Peyer's patch (tissue), 4 donors: ENCODE data around the gene FN1. TPM values are rescaled to one million over a fixed set of nuclear protein-coding genes. Genes with fewer than 3 reads are reported as not detected.

ENCODE experiments used
- DNase-seq, 3 donors: peaks; one replicate each; pipeline ENCODE4 v3.0.0-alpha.2; 2017 to 2019
- H3K27ac ChIP-seq, 4 donors: fragments of 200-600 bp; sonication (generic); one replicate each; pipeline ENCODE4 v1.5.1; 2016 to 2019
- H3K27me3 ChIP-seq, 2 donors: fragments of 200-600 bp; sonication (generic); one replicate each; pipeline ENCODE4 v1.5.1; 2019
- H3K36me3 ChIP-seq, 3 donors: fragments of 200-600 bp; sonication (generic); one replicate each; pipeline ENCODE4 v1.5.1; 2016 to 2019
- H3K4me1 ChIP-seq, 4 donors: fragments of 200-600 bp; sonication (generic); one replicate each; pipeline ENCODE4 v1.5.1; 2016 to 2019
- H3K4me3 ChIP-seq, 4 donors: fragments of 200-600 bp; sonication (generic); 1 replicate in 3 of 4; 2 replicates in 1 of 4; pipeline ENCODE4 v1.5.1; 2016 to 2019; ENCODE audit warnings: mild to moderate bottlenecking in 1 of 4
- H3K9me3 ChIP-seq, 4 donors: fragments of 200-600 bp; sonication (generic); one replicate each; pipeline ENCODE4 v1.5.1; 2016 to 2019; ENCODE audit warnings: mild to moderate bottlenecking in 1 of 4
- POLR2A ChIP-seq, 2 donors: fragments of 450-650 bp; IDR thresholded peaks; one replicate each; pipeline ENCODE4 v1.5.1; 2017; ENCODE audit warnings: antibody characterized with exemption in 2 of 2, mild to moderate bottlenecking in 2 of 2, moderate library complexity in 2 of 2
- total RNA-seq, 4 donors: library from RNA; depleted of rRNA; stranded (reverse); fragments of >200 nt; gene quantifications; one replicate each; pipeline ENCODE4 v1.1.0, GENCODE V29; 2016
- TF ChIP-seq, protein P1 (sequence below), 6 experiments: fragments of 450-650 bp in 4 of 6; fragments of 200-600 bp in 2 of 6; sonication (generic) in 1 of 6; IDR thresholded peaks; one replicate each; pipeline ENCODE4 v1.5.1; 2017 to 2019; ENCODE audit warnings: antibody characterized with exemption in 6 of 6, mild to moderate bottlenecking in 3 of 6, moderate library complexity in 1 of 6

FN1 gene
- total RNA-seq, 4 donors from 2014 or later, result 28.0 to 152 (median 72.8) TPM

DNA sequence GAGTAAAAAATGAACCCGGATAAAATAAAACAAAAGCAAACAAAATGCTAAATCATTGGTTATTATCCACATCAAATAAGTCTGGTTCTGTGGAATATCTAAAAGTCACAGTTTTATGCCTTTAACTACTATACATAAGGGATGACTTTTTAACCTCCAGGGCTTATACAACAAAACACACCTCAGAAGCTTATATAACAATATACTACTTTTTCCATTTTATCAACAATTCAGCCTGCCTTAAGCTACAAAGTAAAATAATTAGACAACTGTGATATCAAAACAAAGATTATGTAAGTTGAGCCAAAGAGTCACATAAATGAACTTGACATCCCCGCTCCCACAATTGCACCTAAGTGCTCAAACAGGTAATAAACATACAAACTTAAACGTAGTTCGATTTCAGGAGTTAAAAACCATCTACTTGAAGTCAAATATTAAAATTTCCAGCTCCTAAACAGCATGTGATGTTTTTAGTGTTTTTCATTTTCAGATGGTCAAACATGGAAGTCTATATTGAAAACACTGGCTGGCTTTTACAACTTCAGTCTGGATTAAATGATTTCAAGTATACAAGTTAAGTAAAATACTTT, 69.3 kb downstream of the FN1 start:
- TF ChIP-seq POLR2A (IDR thresholded peaks at IDR 0.05), result no peak
- TF ChIP-seq, protein P1, sequence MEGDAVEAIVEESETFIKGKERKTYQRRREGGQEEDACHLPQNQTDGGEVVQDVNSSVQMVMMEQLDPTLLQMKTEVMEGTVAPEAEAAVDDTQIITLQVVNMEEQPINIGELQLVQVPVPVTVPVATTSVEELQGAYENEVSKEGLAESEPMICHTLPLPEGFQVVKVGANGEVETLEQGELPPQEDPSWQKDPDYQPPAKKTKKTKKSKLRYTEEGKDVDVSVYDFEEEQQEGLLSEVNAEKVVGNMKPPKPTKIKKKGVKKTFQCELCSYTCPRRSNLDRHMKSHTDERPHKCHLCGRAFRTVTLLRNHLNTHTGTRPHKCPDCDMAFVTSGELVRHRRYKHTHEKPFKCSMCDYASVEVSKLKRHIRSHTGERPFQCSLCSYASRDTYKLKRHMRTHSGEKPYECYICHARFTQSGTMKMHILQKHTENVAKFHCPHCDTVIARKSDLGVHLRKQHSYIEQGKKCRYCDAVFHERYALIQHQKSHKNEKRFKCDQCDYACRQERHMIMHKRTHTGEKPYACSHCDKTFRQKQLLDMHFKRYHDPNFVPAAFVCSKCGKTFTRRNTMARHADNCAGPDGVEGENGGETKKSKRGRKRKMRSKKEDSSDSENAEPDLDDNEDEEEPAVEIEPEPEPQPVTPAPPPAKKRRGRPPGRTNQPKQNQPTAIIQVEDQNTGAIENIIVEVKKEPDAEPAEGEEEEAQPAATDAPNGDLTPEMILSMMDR (IDR thresholded peaks at IDR 0.05), result no peak
- Histone ChIP-seq H3K4me1 (no peaks in the 10 kb centered on the region), H3K9me3 (no peaks in the 10 kb centered on the region), H3K27me3 (no peaks in the 10 kb centered on the region), H3K36me3 (peaks cover 0 to 33% (median 0%) of the 10 kb centered on the region in 3 donors), H3K27ac (no peak overlapping the region), H3K4me3 (no peak overlapping the region)
- DNase-seq, result no peak

DNA sequence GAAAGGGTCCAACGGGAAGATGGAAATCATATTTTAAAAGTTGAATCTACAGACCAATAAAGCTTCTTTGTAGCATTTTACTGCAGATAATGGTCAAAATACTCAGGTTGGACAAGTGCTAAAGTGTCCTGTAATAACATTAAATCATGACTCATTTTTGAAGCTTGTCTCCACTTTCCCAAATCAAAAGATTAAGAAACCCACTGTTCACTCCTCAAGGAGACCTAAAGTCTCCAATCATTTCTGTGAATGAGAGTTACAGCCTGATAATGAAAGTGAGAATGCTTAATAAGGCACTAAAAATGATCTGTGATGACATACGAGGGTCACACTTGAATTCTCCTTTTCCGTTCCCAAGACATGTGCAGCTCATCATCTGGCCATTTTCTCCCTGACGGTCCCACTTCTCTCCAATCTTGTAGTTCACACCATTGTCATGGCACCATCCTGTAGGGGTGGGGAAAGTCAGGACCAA, 70.6 kb downstream of the FN1 start:
- H3K27ac ChIP-seq, result no peak overlapping the region
- H3K27me3 ChIP-seq, result no peaks in the 10 kb centered on the region
- TF ChIP-seq, protein P1 (IDR thresholded peaks at IDR 0.05), result no peak
- no peak for TF ChIP-seq POLR2A (IDR thresholded peaks at IDR 0.05)
- H3K4me3 ChIP-seq, result no peak overlapping the region
- H3K36me3 ChIP-seq, result peaks cover 0 to 43% (median 0%) of the 10 kb centered on the region in 3 donors
- no peak for DNase-seq
- H3K9me3 ChIP-seq, result no peaks in the 10 kb centered on the region
- no peaks in the 10 kb centered on the region for H3K4me1 ChIP-seq

DNA sequence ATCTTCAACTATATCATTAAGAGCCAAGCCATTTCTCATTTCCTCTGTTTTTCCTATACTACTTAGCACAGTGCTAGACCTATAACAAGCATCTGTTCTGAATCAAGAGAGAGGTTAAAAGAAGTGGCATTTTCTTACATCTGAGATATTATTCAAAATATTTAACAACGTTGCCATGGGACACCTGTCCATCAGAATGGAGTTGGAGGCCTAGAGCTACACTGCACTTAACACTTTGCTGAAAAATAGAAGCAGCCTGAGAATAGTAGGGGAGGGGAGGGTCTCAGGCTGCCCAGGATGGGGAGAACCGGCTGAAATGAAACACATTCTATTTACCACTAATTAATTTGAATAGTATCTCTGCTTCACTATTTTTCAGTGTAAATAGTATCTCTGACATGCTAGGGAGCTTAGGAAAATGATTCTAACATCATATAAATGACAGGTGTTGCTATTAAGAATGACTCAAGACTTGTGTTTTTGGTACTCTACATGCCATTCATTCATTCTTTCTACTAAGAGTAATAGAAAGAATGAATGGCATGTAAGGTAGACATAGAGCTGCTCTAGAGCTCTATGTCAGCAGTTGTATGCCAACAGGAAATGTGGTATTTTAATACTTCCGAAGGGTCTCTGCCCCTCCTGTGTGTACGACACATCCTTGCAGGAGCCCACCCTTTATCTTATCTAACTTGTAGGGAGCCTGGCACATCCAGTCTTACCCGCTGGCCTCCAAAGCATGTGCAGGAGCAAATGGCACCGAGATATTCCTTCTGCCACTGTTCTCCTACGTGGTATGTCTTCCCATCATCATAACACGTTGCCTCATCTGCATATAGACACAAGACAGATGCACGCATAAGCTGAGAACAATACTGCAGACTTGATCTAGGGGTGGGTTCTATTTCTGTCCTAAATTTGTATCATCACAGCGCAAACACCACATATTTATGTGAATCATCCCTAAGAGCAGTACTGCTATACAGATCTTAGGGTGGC, 71.4 kb downstream of the FN1 start:
- H3K36me3 ChIP-seq, result peaks cover 0 to 43% (median 0%) of the 10 kb centered on the region in 3 donors
- no peak for DNase-seq
- no peaks in the 10 kb centered on the region for H3K4me1 ChIP-seq
- no peak overlapping the region for H3K4me3 ChIP-seq
- no peak for TF ChIP-seq POLR2A (IDR thresholded peaks at IDR 0.05)
- TF ChIP-seq, protein P1 (IDR thresholded peaks at IDR 0.05), result no peak
- H3K9me3 ChIP-seq, result no peaks in the 10 kb centered on the region
- H3K27ac ChIP-seq, result no peak overlapping the region
- H3K27me3 ChIP-seq, result no peaks in the 10 kb centered on the region

DNA sequence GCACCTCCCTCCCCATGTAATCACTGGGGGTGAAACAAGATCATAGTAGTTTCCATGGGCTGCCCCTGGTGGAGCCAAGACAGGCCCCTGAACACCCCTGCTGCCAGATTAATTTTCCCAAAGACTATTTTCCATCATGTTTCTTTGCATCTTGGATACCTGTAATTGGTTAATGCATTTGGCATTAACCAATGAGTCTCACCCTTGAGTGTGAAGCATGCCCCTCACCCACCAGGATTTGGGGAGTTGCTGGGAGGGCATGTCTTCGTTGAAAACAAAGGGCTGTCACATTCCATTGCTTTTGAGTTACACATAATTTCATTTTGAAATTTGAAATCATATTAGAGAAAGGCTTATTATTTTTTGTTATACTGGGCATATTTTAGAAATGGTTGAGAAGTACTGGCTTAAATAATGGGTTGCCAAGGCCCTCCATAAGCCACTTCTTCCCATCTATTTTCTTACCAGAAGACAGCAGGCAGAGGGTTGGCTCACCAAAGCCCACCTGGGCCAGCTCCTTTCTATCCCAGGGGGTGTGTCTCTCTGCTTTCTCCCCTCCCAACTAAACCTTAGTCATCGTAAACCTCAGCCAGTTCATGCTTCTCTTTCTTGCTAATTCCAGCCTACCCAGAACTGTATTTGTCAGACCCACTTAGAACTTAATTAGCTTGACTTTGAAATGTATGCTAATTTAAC, 72.3 kb downstream of the FN1 start:
- TF ChIP-seq POLR2A (IDR thresholded peaks at IDR 0.05), result no peak
- no peaks in the 10 kb centered on the region for H3K27me3 ChIP-seq

DNA sequence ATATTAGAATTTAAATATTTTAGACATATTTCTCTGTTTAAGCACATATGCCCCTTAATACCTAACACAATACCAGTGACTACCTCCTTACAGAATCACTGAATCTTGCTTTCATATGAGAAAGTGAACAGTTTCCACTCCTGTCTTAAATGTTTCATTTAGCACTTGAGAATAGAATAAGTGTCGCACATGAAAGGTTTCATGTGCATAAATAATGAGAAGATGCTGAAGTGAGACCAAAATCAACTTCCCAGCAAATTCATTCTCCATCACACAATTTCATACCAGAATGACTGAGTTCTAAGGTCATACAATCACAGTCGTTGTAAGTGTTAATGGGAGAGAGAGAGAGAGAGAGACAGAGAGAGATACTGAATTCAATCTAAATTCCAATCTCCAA, 72.8 kb downstream of the FN1 start:
- H3K4me3 ChIP-seq, result no peak overlapping the region
- peaks cover 0 to 47% (median 0%) of the 10 kb centered on the region in 3 donors for H3K36me3 ChIP-seq
- H3K27me3 ChIP-seq, result no peaks in the 10 kb centered on the region
- H3K9me3 ChIP-seq, result no peaks in the 10 kb centered on the region
- TF ChIP-seq, protein P1 (IDR thresholded peaks at IDR 0.05), result no peak
- TF ChIP-seq POLR2A (IDR thresholded peaks at IDR 0.05), result no peak
- H3K4me1 ChIP-seq, result no peaks in the 10 kb centered on the region
- H3K27ac ChIP-seq, result no peak overlapping the region
- no peak for DNase-seq

More for the DNA sequence above, 72.3 kb downstream of the FN1 start:
- no peak for DNase-seq
- no peaks in the 10 kb centered on the region for H3K4me1 ChIP-seq
- H3K27ac ChIP-seq, result no peak overlapping the region
- no peak overlapping the region for H3K4me3 ChIP-seq
- H3K36me3 ChIP-seq, result peaks cover 0 to 47% (median 0%) of the 10 kb centered on the region in 3 donors
- no peaks in the 10 kb centered on the region for H3K9me3 ChIP-seq
